ENCODE data around the gene LGR6. TPM values are rescaled to one million over a fixed set of nuclear protein-coding genes. Genes with fewer than 3 reads are reported as not detected.

The LGR6 gene
- total and polyA plus RNA-seq, 2 of the 4 experiments (the other 2 are of a cell fraction) = not detected

GRCh38 chr1:202230061-202230938 is 36.7 kb downstream of the LGR6 start:
- POLR2A ChIA-PET (ENCODE audit: unreplicated experiment) = no interaction called here
- Histone ChIP-seq H2BK15ac (ENCODE audit: low read depth, low read length) (no peak overlapping the region), H4K20me1 (ENCODE audit: insufficient read depth, low read length) (no peaks in the 10 kb centered on the region), H3K23ac (ENCODE audit: low read depth, low read length) (no peak overlapping the region), H2AFZ (replicated peaks; ENCODE audit: low read length, poor library complexity) (no peak overlapping the region), H3K18ac (ENCODE audit: low read depth, low read length) (no peak overlapping the region), H3K27ac (ENCODE audit: insufficient read depth, low read length) (no peak overlapping the region), H2AK5ac (ENCODE audit: low read depth, low read length) (no peak overlapping the region), H4K8ac (ENCODE audit: low read depth in 2 of 2, low read length in 2 of 2) (no peak overlapping the region), H3K27me3 (ENCODE audit: control insufficient read depth, insufficient read depth, low read length) (peaks cover 44% of the 10 kb centered on the region), H3K9me3 (ENCODE audit: control insufficient read depth, insufficient read depth, low read length) (no peaks in the 10 kb centered on the region), H2BK20ac (ENCODE audit: low read depth, low read length) (no peak overlapping the region), H3K9me1 (ENCODE audit: insufficient read depth, low read length) (peaks cover 5% of the 10 kb centered on the region; the same call in 1 of the 2 replicates), H3K9ac (ENCODE audit: low read depth, low read length) (no peak overlapping the region), H4K91ac (ENCODE audit: insufficient read depth, low read depth, low read length) (no peak overlapping the region), H3K14ac (replicated peaks; ENCODE audit: low read depth, low read length) (no peak overlapping the region), H3K4ac (ENCODE audit: low read depth, low read length) (no peak overlapping the region), H3K4me3 (ENCODE audit: insufficient read depth, low read depth, low read length) (no peak overlapping the region), H3K36me3 (ENCODE audit: control insufficient read depth, insufficient read depth, low read length) (no peaks in the 10 kb centered on the region), H3K79me1 (ENCODE audit: low read depth in 1 of 2, low read length in 2 of 2) (no peaks in the 10 kb centered on the region), H3K4me1 (ENCODE audit: control insufficient read depth, insufficient read depth, low read length) (peaks cover 2% of the 10 kb centered on the region), H4K5ac (ENCODE audit: low read depth, low read length) (no peak overlapping the region), H2BK5ac (ENCODE audit: low read depth, low read length, poor library complexity, severe bottlenecking) (no peak overlapping the region), H3K56ac (ENCODE audit: extremely low read depth, insufficient read depth, low read length) (no peak overlapping the region), H3K4me2 (ENCODE audit: low read depth, low read length) (no peak overlapping the region), H2AK9ac (replicated peaks; ENCODE audit: low read depth, low read length, poor library complexity) (no peak overlapping the region), H2BK120ac (ENCODE audit: low read depth, low read length) (no peak overlapping the region)
- dilution Hi-C loops (cut with HindIII; ENCODE audit: low sequenced_read_pairs, unreplicated experiment) (no loop called here), in situ Hi-C loops (cut with MboI; ENCODE audit: low sequenced_read_pairs) (no loop called here), intact Hi-C loops (cut with micrococcal nuclease) (no loop called here)
- BruUV-seq (replicated peaks) = no TSS peak
- CTCF ChIA-PET = no interaction called here
- ATAC-seq (ENCODE audit: low read depth) (no peak), DNase-seq (no peak)
- WGBS, 2 experiments (ENCODE audit: extremely low coverage in 2 of 2, insufficient read length in 1 of 2) = 88% methylated on average over 2 of the region's 10 CpGs; no CpG with 5 or more reads in 1 of the 2 experiments
- no peak for TF ChIP-seq RCOR1 (IDR thresholded peaks at IDR 0.05; ENCODE audit: insufficient replicate concordance, low read length)
- TF ChIP-seq USF2 (IDR thresholded peaks at IDR 0.05; ENCODE audit: low read depth, low read length) = no peak
- TF ChIP-seq POLR2A (IDR thresholded peaks at IDR 0.05; ENCODE audit: low read depth, low read length) = no peak
- no peak for TF ChIP-seq CHD1 (IDR thresholded peaks at IDR 0.05; ENCODE audit: low read depth, low read length)
- no peak for TF ChIP-seq BHLHE40 (IDR thresholded peaks at IDR 0.05; ENCODE audit: low read depth, low read length)
- no peak for TF ChIP-seq MXI1 (IDR thresholded peaks at IDR 0.05; ENCODE audit: borderline replicate concordance, low read depth, low read length)
- no peak for TF ChIP-seq NFE2L2 (IDR thresholded peaks at IDR 0.05; ENCODE audit: low read depth, low read length)
- no peak for TF ChIP-seq MAFK (IDR thresholded peaks at IDR 0.05; ENCODE audit: low read depth, low read length)
